HG02885 (cell line): ENCODE measurements around the gene ZNF644.
"Not testable (repeated sequence)": the region's sequence is repeated elsewhere in the genome, so short reads cannot be mapped to it uniquely, and the experiment has no call there.

Experiments used
- ATAC-seq: cut with Tn5 transposase; IDR thresholded peaks from one replicate; pipeline ENCODE4 v1.9.1; 2021; ENCODE audit warnings: mild to moderate bottlenecking; ENCODE audit not compliant: unreplicated experiment, poor library complexity

The ZNF644 gene

DNA sequence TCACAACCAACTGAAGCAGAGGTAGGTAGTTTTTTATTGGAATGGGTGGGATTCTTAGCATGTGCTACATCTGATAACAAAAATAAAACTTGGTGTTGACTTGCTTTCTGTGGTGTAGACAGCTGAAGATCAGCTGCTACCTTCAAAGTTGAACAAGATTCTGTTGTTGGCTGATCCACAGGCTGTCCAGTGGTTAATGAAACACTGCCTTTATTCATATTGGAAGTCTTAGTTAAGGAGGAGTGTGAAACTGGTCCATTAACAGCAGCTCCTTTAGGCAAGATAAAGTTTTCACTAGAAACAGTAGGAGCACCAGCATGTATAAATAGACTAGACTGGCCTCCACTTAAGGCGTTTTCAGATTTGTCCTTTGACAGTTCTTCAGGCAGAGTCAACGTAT, 81.1 kb downstream of the ZNF644 start:
- ATAC-seq: no peak

GRCh38 chr1:90936731-90937130, 85.1 kb downstream of the ZNF644 start:
- ATAC-seq: no peak

- ATAC-seq: no peak
Measured at GRCh38 chr1:90936061-90936460, 85.8 kb downstream of the ZNF644 start.

GRCh38 chr1:90928231-90928630, 93.6 kb downstream of the ZNF644 start:
- ATAC-seq: not testable (repeated sequence)

- ATAC-seq: not testable (repeated sequence)
Measured at GRCh38 chr1:90927674-90928073, 94.2 kb downstream of the ZNF644 start.

- no peak for ATAC-seq
Measured at GRCh38 chr1:90926971-90927370, 94.9 kb downstream of the ZNF644 start.

GRCh38 chr1:90925928-90926869, 95.6 kb downstream of the ZNF644 start:
- ATAC-seq: no peak

DNA sequence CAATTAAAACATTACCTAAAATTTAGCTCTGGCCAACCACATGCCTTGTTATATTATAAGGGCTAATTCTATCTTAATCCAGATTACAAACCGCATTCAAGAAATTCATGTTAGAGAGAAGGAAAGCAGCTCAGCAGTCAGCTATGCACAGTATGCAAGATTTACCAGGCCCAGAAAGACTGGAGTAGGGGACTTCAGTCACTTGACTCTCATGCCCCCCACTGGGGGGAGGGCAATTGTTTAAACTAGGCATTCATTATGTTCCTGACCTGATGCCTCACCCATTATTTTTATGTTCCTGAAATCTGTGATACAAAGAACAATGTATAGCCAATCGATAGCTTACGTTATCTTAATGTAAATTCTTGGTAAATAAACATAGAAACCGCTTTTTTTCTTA, 96.9 kb downstream of the ZNF644 start:
- no peak for ATAC-seq

GRCh38 chr1:90922996-90923395, 98.8 kb downstream of the ZNF644 start:
- no peak for ATAC-seq

DNA sequence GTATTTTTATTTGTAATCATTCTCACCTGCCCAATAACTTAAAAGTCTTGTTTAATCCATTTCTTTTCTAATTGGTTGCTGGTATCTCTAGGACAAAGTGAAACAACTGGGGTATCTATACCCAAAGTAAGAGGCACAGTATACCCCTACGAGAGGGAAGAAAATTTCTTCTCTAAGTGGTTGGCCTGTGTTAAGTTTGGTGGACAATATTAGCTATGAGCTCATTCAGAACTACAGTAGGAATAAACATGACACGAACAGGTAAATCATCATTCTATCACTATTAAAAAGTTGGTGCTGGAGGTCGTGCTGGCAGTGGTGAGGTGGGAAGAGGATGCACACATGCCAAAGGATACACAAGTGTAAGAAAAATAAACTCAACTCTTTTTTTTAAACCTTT, 99.6 kb downstream of the ZNF644 start:
- no peak for ATAC-seq

DNA sequence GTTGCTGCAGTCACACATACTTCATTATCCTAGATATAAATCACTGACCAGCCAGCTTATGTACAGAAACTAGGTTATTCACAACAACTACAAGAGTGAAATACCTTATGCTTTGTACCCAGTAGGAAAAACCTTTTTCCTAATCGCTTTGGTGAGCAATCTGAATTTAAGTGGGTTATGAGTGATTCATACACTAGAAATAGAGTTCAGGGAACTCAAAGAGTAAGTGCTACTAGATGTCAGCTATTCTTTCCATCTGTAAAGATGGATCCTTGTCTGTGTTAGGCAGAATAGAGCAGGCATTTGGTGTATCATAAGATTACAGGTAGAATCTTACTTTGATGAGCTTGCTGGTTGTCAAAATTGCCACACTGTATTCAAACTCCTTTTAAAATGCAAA, 101.9 kb downstream of the ZNF644 start:
- peak; percentile 18 for ATAC-seq

GRCh38 chr1:90919190-90919719, 102.6 kb downstream of the ZNF644 start:
- peak; percentile 59 for ATAC-seq

GRCh38 chr1:90911353-90911752, 110.5 kb downstream of the ZNF644 start:
- no peak for ATAC-seq

- no peak for ATAC-seq
Measured at GRCh38 chr1:90902672-90903071, 119.2 kb downstream of the ZNF644 start.

DNA sequence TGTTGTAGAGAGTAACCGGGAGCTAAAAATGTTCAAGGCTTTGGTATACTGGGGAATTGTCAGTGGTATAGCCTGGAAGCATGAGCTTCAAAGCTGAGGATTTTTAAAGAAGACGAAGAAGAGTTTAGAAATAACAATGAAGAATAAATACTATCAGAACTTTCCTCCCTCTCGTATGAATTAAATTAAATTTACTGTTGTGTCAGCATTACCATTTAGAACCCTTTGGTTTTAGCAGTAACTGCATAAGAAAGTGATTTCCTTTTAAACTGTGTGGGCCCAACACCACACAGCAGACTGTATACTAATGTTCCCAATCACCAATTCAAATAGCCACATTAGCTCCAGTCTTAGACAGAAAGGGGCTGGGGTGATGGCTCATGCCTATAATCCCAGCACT, 122.6 kb downstream of the ZNF644 start:
- no peak for ATAC-seq

DNA sequence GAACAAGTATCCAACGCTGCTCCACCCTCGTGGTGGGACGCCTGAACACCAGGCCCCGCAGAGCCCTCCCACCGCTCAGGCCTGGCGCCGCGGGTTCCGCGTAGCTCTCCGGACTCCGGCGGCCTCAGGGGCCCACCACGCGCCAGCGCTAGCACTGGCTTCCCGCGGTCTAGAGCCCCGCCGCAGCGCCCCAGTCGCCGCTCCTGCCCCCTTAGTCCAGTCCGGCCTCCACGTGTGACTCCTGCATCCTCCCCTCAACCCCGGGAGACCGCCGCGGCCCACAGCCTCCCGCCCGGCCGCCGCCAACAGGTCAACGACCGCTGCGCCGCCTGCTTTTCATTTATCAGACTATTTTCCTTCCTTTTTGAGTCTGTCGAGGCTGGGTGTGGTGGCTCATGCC, 128.2 kb downstream of the ZNF644 start:
- ATAC-seq: not testable (repeated sequence)

GRCh38 chr1:90892884-90893283, 129.0 kb downstream of the ZNF644 start:
- ATAC-seq: not testable (repeated sequence)

DNA sequence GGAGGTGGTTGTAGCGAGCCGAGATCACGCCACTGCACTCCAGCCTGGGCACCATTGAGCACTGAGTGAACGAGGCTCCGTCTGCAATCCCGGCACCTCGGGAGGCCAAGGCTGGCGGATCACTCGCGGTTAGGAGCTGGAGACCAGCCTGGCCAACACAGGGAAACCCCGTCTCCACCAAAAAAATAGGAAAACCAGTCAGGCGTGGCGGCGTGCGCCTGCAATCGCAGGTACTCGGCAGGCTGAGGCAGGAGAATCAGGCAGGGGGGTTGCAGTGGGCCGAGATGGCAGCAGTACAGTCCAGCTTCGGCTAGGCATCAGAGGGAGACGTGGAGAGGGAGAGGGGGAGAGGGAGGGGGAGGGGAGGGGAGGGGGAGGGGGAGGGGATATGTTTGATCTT, 129.6 kb downstream of the ZNF644 start:
- ATAC-seq: not testable (repeated sequence)

DNA sequence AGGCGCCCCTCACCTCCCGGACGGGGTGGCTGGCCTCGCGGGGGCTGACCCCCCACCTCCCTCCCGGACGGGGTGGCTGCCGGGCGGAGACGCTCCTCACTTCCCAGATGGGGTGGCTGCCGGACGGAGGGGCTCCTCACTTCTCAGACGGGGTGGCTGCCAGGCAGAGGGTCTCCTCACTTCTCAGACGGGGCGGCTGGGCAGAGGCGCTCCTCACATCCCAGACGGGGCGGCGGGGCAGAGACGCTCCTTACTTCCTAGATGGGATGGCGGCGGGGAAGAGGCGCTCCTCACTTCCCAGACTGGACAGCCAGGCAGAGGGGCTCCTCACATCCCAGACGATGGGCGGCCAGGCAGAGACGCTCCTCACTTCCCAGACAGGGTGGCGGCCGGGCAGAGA, 130.1 kb downstream of the ZNF644 start:
- ATAC-seq: not testable (repeated sequence)

GRCh38 chr1:90882221-90882620, 139.6 kb downstream of the ZNF644 start:
- ATAC-seq: no peak

DNA sequence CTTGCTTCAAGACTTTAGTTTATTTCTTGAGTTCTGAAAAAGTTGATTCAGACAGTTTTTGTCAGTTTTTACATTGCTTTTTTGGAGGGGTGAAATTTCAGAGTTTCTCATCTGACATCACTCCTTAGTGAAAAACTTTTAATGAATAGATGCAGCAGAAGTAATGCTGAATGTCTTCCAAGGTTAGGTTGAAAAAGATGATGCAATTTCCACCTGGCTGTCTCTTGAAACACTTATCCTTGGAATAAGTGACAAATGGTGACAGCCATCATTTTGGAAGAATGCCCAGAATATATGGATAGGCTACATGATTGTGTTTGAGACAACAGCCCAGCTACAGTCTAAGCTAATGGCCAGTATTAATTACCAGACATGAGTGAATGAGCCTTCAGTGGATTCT, 140.8 kb downstream of the ZNF644 start:
- ATAC-seq: no peak

DNA sequence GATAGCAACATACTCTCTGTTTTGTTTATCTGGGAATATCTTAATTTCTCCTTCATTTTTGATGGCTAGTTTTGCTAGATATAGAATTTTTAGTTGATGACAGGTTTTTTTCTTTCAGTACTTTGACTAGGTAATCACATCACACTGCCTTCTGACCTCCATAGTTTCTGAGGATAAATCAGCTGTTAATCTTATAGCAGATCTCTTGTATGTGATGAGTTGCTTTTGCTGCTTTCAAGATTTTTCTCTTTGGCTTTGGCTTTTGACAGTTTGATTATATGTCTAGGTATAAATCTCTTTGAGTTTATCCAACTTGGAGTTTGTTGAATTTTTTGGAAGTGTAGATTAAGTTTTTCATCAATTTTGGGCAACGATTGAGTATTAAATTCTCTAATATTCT, 142.6 kb downstream of the ZNF644 start:
- ATAC-seq: no peak
